Activated naive CD4-positive, alpha-beta T cell treated with anti-CD3 and anti-CD28 coated beads for 36 hours (primary cell): Measurements from ENCODE around the gene THRB. TPM values are rescaled to one million over a fixed set of nuclear protein-coding genes. Genes with fewer than 3 reads are reported as not detected.

ENCODE experiments used
- CTCF ChIA-PET: fragments of 350-600 bp; sonication (Branson Sonifier 250); formaldehyde crosslinking; loops from one replicate; lab custom pipeline; 2021; ENCODE audit warnings: antibody characterized with exemption; lab: Charles Lee
- DNase-seq: peaks from one replicate; pipeline ENCODE4 v3.0.0-alpha.2; 2020
- H3K27ac Mint-ChIP-seq: one replicate; pipeline ENCODE4 v1.8.0; 2021; ENCODE audit warnings: mild to moderate bottlenecking, mixed read lengths
- H3K27me3 Mint-ChIP-seq: one replicate; pipeline ENCODE4 v1.8.0; 2021; ENCODE audit warnings: low read depth, mixed read lengths
- H3K36me3 Mint-ChIP-seq: one replicate; pipeline ENCODE4 v1.8.0; 2021; ENCODE audit warnings: low read depth, mixed read lengths
- H3K4me1 Mint-ChIP-seq: one replicate; pipeline ENCODE4 v1.8.0; 2021; ENCODE audit warnings: low read depth, mixed read lengths
- H3K4me3 Mint-ChIP-seq: one replicate; pipeline ENCODE4 v1.8.0; 2021; ENCODE audit warnings: mild to moderate bottlenecking, moderate library complexity, mixed read lengths
- H3K9me3 Mint-ChIP-seq: one replicate; pipeline ENCODE4 v1.8.0; 2021; ENCODE audit warnings: mixed read lengths
- intact Hi-C: fragments of 100-400 bp; cut with micrococcal nuclease; formaldehyde crosslinking; loops from one replicate; pipeline ENCODE4 v1.15.1; 2023
- total RNA-seq, 2 experiments: library from RNA; stranded (reverse); gene quantifications; one replicate each; pipeline ENCODE4 v1.2.3, GENCODE V29; 2021

THRB gene
- total RNA-seq, 2 experiments from 2014 or later, result not detected

DNA sequence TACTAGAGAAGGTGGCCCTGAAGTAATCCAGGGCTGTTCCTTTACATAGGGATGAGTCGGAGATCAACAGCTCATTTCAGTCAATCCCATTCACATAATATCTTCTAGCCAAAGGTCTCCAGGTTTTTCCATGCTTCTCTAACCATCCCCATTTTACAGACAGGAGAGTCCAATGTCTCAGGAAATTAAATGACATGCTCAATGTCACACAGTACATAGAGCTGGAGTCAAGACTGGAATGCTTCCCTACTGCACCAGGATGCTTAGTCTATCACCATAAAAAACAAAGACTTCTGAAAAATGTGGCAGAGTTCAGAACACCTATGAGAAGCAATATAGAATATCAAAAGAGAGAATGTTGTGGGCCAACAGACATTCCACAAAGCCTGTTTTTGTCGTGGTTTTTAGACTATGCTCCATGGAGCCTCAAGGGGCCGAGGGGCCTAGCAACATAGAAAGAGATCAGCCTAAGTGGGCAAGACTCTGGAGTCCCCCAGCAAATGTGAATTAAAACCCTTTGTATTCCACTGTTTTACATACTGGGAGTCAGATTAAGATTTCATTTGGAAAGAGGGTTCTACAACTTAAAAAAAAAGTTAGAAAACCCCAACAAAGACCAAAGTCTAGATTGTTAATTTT lies 122.0 kb downstream of the THRB start:
- no peak overlapping the region for H3K4me3 Mint-ChIP-seq
- no peak overlapping the region for H3K27ac Mint-ChIP-seq
- H3K27me3 Mint-ChIP-seq, result no peaks in the 10 kb centered on the region
- CTCF ChIA-PET, result interaction anchor here (0.8 kb wide), 1 partner anchor 137 kb away, joined by 3 read pairs; no protein-coding TSS in a partner anchor
- DNase-seq, result no peak
- intact Hi-C loops, result no loop called here
- peaks cover 1% of the 10 kb centered on the region for H3K9me3 Mint-ChIP-seq
- no peaks in the 10 kb centered on the region for H3K4me1 Mint-ChIP-seq
- H3K36me3 Mint-ChIP-seq, result no peaks in the 10 kb centered on the region

DNA sequence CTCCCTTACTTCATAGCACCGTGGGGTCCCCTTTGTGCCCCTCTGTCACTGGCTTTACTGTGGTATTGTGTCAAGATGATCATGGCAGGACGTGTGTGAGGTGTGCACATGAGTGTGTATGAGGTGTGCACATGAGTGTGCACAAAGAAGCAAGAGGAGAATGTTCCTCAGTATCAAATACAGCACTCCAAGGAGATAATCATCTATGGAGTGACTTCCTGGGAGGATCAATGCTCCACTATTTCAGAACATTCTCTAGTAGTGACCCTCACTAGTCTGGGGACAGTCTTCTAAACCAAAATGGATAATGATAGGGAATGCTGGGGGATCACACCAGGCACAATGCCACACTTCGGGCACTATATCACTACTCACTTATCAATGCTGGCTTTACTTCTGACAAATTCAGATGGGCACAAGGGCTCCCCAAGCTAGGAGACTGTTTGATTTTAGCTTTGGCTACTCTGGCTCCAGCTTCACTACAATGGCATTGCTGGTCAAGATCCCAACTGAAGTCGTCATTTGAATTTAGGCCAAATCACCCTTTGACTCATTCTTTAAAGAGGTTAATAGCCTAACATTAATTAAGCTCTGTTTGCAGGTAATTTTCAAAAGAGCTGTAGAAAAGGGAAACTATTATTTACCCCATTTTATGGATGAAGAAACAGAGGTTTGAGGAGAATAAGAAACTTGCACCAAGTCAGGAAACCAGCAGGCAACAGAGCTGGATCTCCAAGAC lies 124.1 kb downstream of the THRB start:
- no peak overlapping the region for H3K27ac Mint-ChIP-seq
- H3K4me3 Mint-ChIP-seq, result no peak overlapping the region
- intact Hi-C loops, result no loop called here
- H3K4me1 Mint-ChIP-seq, result no peaks in the 10 kb centered on the region
- no peak for DNase-seq
- H3K9me3 Mint-ChIP-seq, result peaks cover 1% of the 10 kb centered on the region
- no peaks in the 10 kb centered on the region for H3K36me3 Mint-ChIP-seq
- CTCF ChIA-PET, result no interaction called here
- H3K27me3 Mint-ChIP-seq, result no peaks in the 10 kb centered on the region

DNA sequence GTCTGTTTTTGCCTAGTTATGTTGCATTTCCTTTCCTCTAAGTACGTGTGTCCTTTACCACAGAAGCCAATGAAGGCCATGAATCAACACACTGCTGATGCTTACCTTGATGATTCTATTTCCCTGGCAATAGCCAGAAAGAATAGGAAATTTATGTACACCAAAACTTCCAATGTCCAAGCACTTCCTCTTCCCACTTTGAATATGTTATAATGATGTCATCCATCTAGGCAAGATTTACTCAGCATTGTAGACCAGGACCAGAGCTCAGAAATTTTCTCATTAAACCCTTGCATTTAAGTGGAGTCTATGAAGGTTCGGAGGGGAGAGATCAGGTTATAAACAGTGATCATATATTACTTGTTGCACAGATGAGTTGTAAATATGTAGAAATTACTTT lies 126.0 kb downstream of the THRB start:
- DNase-seq, result no peak
- H3K27ac Mint-ChIP-seq, result no peak overlapping the region
- intact Hi-C loops, result no loop called here
- CTCF ChIA-PET, result no interaction called here
- H3K36me3 Mint-ChIP-seq, result no peaks in the 10 kb centered on the region
- H3K27me3 Mint-ChIP-seq, result no peaks in the 10 kb centered on the region
- H3K9me3 Mint-ChIP-seq, result peaks cover 1% of the 10 kb centered on the region
- no peak overlapping the region for H3K4me3 Mint-ChIP-seq
- H3K4me1 Mint-ChIP-seq, result no peaks in the 10 kb centered on the region

DNA sequence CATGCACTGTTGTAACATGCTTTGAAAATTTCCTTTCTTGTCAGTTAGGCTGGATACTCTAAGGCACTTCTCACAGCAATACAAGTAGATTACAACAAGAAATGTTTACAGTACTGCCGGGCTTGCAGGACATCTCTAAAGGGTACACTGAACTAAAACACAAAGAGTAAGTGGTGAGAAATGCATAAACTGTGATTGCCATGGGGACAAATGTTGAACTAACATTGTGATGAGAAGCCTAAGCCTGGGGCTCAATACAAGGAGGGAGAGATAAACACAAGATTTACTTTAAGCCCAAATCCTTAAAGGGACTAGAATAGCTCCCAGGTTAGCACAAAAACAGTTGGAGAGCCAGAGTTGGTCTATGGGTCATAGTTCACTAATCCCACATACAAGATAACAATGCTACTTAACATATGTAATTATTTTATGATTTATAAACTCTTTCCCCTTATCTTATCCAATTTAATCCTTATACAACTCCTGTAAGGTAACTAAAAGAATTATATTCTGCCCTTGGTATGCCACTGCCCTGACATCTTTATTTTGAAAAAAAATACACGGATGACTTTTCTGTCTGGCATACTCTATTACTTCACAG lies 126.9 kb downstream of the THRB start:
- Mint-ChIP-seq H3K27ac (no peak overlapping the region), H3K9me3 (peaks cover 1% of the 10 kb centered on the region), H3K4me3 (no peak overlapping the region), H3K27me3 (no peaks in the 10 kb centered on the region), H3K36me3 (no peaks in the 10 kb centered on the region), H3K4me1 (no peaks in the 10 kb centered on the region)
- CTCF ChIA-PET, result no interaction called here
- intact Hi-C loops, result no loop called here
- no peak for DNase-seq

DNA sequence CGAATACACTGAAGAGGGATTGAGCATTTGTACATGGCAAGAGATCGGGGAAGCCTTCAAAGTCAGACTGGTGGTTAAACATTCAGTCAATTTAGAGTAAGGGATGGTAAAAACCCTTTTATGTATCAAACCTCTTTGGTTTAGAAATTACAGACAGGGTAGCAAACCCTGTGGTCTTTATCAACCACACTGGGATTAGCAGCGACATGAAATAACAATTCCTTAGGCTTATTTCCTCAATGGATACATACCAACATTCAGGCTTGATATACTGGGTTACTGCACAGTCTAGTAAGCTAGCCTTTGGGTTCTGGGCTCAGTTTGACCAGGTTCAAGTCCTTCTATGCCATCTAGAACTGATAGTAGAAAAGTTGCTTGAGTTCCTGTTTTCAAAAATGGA lies 127.4 kb downstream of the THRB start:
- peaks cover 1% of the 10 kb centered on the region for H3K9me3 Mint-ChIP-seq
- no peaks in the 10 kb centered on the region for H3K27me3 Mint-ChIP-seq
- CTCF ChIA-PET, result no interaction called here
- no peaks in the 10 kb centered on the region for H3K36me3 Mint-ChIP-seq
- H3K27ac Mint-ChIP-seq, result no peak overlapping the region
- intact Hi-C loops, result no loop called here
- H3K4me3 Mint-ChIP-seq, result no peak overlapping the region
- no peak for DNase-seq
- H3K4me1 Mint-ChIP-seq, result no peaks in the 10 kb centered on the region

DNA sequence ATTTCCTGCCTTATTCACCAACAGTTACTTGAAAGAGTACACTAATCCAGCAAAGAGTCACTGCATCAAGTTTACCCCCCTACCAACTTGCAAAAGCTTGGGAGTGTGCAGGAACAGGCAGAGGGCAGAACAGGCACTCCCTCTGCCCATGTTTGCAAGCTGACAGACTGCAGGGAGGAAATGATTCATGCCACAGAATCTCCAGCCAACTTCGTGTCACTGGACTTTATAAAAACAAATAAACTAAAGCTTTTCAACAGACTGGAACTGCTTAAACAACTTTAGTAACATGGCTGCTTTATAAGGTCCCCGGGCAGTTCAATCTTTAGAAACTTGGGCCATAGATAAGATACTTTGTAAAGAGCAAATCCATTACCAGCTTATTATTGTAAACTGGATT lies 129.5 kb downstream of the THRB start:
- intact Hi-C loops, result no loop called here
- H3K27me3 Mint-ChIP-seq, result no peaks in the 10 kb centered on the region
- no peaks in the 10 kb centered on the region for H3K4me1 Mint-ChIP-seq
- H3K27ac Mint-ChIP-seq, result no peak overlapping the region
- no peaks in the 10 kb centered on the region for H3K9me3 Mint-ChIP-seq
- CTCF ChIA-PET, result no interaction called here
- H3K4me3 Mint-ChIP-seq, result no peak overlapping the region
- DNase-seq, result no peak
- H3K36me3 Mint-ChIP-seq, result no peaks in the 10 kb centered on the region

DNA sequence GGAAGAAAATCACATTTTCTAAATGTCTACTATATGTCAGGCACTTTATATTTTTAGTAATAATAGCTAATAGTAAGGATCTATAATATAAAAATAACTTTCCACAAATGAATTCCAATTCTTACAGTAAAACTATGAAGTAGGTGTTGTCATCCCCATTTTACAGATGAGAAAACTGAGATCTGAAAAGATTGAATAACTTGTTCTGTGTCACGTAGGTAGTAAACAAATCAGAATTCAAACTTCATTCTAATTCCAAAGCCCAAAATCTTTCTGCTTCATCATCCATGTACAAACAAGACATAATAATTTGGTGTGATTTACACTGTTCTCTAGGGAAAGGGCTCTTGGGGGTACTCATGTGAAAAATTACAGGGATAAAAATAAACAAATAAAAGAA lies 130.3 kb downstream of the THRB start:
- no peaks in the 10 kb centered on the region for H3K9me3 Mint-ChIP-seq
- intact Hi-C loops, result no loop called here
- no peak overlapping the region for H3K4me3 Mint-ChIP-seq
- CTCF ChIA-PET, result no interaction called here
- no peak overlapping the region for H3K27ac Mint-ChIP-seq
- no peaks in the 10 kb centered on the region for H3K36me3 Mint-ChIP-seq
- DNase-seq, result no peak
- no peaks in the 10 kb centered on the region for H3K4me1 Mint-ChIP-seq
- H3K27me3 Mint-ChIP-seq, result no peaks in the 10 kb centered on the region

DNA sequence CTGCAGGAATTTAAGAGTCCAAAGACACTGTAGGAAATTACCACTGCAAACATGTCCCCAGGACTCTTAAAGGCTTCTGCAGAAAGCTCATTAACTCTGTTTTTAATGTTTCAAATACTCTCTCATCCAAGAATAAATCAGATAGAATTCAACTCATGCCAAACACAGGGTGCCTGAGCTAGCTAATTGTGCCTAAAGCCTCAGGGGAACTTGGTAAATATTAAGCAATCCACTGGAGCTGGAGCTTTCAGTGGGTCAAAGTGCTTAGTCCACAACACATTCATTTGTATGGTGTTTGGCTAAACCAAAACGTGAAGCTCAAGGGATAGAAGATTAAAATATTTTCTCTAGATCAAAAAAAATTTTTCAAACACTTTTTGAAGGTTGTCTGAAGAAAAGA lies 131.4 kb downstream of the THRB start:
- Mint-ChIP-seq H3K27ac (no peak overlapping the region), H3K27me3 (no peaks in the 10 kb centered on the region), H3K4me3 (no peak overlapping the region), H3K9me3 (no peaks in the 10 kb centered on the region), H3K36me3 (no peaks in the 10 kb centered on the region), H3K4me1 (no peaks in the 10 kb centered on the region)
- DNase-seq, result no peak
- intact Hi-C loops, result no loop called here
- CTCF ChIA-PET, result no interaction called here

DNA sequence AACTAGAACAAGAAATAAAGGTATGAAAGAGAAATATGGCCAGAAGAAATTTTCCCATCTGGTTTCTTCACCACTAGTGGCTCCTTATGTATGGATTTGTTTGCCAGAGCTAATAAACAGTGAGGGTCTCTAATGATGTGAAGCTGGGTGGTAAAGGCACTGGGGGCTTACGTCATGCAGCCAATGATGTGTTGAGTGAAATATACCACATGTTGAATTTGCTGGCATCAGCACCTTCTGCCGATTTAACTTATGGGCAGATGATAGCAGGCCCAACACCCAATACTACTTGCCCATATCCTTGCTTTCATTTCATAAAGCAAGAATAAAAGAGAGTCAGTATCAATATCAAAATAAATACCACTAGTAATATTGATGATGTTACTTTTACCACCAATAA lies 133.0 kb downstream of the THRB start:
- H3K27ac Mint-ChIP-seq, result no peak overlapping the region
- CTCF ChIA-PET, result no interaction called here
- H3K27me3 Mint-ChIP-seq, result no peaks in the 10 kb centered on the region
- DNase-seq, result no peak
- no peak overlapping the region for H3K4me3 Mint-ChIP-seq
- H3K9me3 Mint-ChIP-seq, result no peaks in the 10 kb centered on the region
- H3K36me3 Mint-ChIP-seq, result no peaks in the 10 kb centered on the region
- no peaks in the 10 kb centered on the region for H3K4me1 Mint-ChIP-seq
- intact Hi-C loops, result no loop called here

DNA sequence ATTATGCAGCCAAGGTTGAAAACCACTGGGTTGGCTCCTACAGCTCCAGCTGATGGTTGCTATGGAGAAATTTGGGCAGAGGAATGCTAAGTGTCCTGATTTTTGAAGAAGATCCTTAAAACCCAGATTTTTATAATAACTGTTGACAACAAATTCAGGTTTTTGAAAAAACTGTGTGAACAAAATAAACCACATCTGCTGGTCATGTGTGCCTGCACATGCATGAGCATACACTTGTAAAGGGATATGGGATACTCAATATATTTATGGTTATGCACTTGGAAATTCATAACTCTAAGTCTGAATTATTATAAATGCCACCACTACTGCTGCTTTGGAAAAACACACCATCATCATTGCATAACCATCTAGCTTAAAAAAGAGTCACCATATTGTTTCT lies 133.7 kb downstream of the THRB start:
- Mint-ChIP-seq H3K36me3 (no peaks in the 10 kb centered on the region), H3K4me1 (no peaks in the 10 kb centered on the region), H3K9me3 (no peaks in the 10 kb centered on the region), H3K4me3 (no peak overlapping the region), H3K27me3 (no peaks in the 10 kb centered on the region), H3K27ac (no peak overlapping the region)
- intact Hi-C loops, result no loop called here
- CTCF ChIA-PET, result no interaction called here
- DNase-seq, result no peak

DNA sequence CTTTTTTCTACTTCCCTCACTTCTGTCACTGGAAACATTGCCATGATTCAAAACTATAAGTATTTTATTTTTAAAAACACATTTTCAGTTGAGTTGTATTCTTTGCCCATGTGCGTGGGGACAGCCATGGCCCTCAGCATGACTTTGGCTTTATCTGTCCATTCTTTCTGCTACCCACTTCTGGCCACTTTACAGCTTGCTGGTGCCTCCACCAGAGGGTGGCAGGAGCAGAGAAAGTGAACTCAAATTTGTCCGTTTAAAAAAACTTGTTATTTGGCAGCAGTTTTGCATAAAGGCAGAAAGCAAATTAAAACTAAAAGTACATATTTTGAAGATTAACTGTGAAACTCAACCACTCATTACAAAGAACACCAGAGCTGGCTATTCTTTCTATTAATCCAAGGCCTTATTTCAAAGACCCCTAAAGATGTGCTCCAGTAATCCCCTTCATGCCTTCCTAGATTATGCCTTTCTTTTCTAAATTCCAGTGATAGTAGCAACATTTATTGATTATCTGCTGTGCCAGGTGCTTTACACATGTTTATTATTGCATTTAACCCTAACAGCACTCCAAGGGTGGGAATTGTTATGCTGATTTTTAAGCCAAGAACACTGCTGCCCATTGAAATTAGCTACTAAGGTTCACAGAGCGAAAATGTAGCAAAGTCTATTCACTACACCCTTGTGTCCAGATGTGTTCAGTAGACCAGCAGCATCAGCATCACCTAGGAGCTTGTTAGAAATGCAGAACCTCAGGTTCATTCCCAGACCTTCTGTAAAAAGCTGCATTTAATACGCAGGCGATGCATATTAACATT lies 134.8 kb downstream of the THRB start:
- no peaks in the 10 kb centered on the region for H3K4me1 Mint-ChIP-seq
- no peak overlapping the region for H3K4me3 Mint-ChIP-seq
- no peaks in the 10 kb centered on the region for H3K36me3 Mint-ChIP-seq
- CTCF ChIA-PET, result no interaction called here
- no peaks in the 10 kb centered on the region for H3K9me3 Mint-ChIP-seq
- no peak overlapping the region for H3K27ac Mint-ChIP-seq
- intact Hi-C loops, result no loop called here
- no peak for DNase-seq
- no peaks in the 10 kb centered on the region for H3K27me3 Mint-ChIP-seq

DNA sequence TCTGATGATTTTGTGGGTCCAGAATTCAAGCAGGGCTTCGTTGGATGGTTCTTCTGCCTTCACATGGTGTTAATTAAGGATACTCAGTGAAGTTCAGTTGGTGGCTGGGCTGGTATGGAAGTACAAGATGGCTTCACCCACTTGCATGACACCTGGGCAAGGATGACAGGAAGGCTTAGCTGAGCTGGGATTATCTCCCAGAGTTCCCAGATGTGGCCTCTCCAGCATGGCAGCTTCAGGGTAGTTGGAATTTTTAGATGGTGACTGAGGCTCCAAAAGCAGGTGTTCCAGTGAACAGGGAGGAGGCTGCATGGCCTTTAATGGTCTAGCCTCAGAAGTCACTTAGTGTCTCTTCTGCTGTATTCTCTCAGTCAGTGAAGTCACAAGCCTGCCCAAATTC lies 135.5 kb downstream of the THRB start:
- Mint-ChIP-seq H3K4me1 (no peaks in the 10 kb centered on the region), H3K27me3 (no peaks in the 10 kb centered on the region), H3K27ac (no peak overlapping the region), H3K4me3 (no peak overlapping the region), H3K9me3 (no peaks in the 10 kb centered on the region), H3K36me3 (no peaks in the 10 kb centered on the region)
- intact Hi-C loops, result no loop called here
- CTCF ChIA-PET, result no interaction called here
- DNase-seq, result no peak
